Measurements from ENCODE around the gene CD2. TPM values are rescaled to one million over a fixed set of nuclear protein-coding genes. Genes with fewer than 3 reads are reported as not detected.

CD2 gene
- total RNA-seq, 1 donor from 2014 or later: 11.4 TPM

GRCh38 chr1:116769104-116769452 is 14.8 kb downstream of the CD2 start:
- Histone ChIP-seq H3K27me3 (no peaks in the 10 kb centered on the region), H3K9me3 (no peaks in the 10 kb centered on the region), H3K27ac (no peak overlapping the region), H3K4me3 (no peak overlapping the region), H3K36me3 (no peaks in the 10 kb centered on the region), H3K4me1 (peaks cover 4% of the 10 kb centered on the region)
- intact Hi-C loops (cut with DNase I): no loop called here
- DNase-seq (no peak), ATAC-seq (no peak)
- no peak for TF ChIP-seq CTCF (IDR thresholded peaks at IDR 0.05)

GRCh38 chr1:116769561-116769977 is 15.3 kb downstream of the CD2 start:
- H3K4me1 ChIP-seq: peaks cover 4% of the 10 kb centered on the region
- H3K27ac ChIP-seq: no peak overlapping the region
- H3K4me3 ChIP-seq: no peak overlapping the region
- no peaks in the 10 kb centered on the region for H3K36me3 ChIP-seq
- ATAC-seq: peak; percentile 72
- TF ChIP-seq CTCF (IDR thresholded peaks at IDR 0.05): no peak
- intact Hi-C loops (cut with DNase I): no loop called here
- no peak for DNase-seq
- H3K9me3 ChIP-seq: no peaks in the 10 kb centered on the region
- H3K27me3 ChIP-seq: no peaks in the 10 kb centered on the region

GRCh38 chr1:116769994-116770393 is 15.8 kb downstream of the CD2 start:
- H3K9me3 ChIP-seq: no peaks in the 10 kb centered on the region
- H3K4me3 ChIP-seq: no peak overlapping the region
- intact Hi-C loops (cut with DNase I): no loop called here
- H3K36me3 ChIP-seq: no peaks in the 10 kb centered on the region
- H3K27ac ChIP-seq: peak overlapping the region; percentile 42
- DNase-seq (no peak), ATAC-seq (no peak)
- TF ChIP-seq CTCF (IDR thresholded peaks at IDR 0.05): no peak
- H3K4me1 ChIP-seq: peaks cover 4% of the 10 kb centered on the region
- no peaks in the 10 kb centered on the region for H3K27me3 ChIP-seq

GRCh38 chr1:116770625-116771024 is 16.4 kb downstream of the CD2 start:
- no peak for TF ChIP-seq CTCF (IDR thresholded peaks at IDR 0.05)
- no peak for ATAC-seq
- Histone ChIP-seq H3K27ac (peak overlapping the region; percentile 42), H3K4me3 (no peak overlapping the region), H3K36me3 (no peaks in the 10 kb centered on the region), H3K4me1 (peaks cover 4% of the 10 kb centered on the region), H3K27me3 (no peaks in the 10 kb centered on the region), H3K9me3 (no peaks in the 10 kb centered on the region)
- DNase-seq: no peak
- intact Hi-C loops (cut with DNase I): no loop called here

- no peak overlapping the region for H3K27ac ChIP-seq
- ATAC-seq (no peak), DNase-seq (no peak)
- no peak for TF ChIP-seq CTCF (IDR thresholded peaks at IDR 0.05)
- H3K9me3 ChIP-seq: no peaks in the 10 kb centered on the region
- no peaks in the 10 kb centered on the region for H3K36me3 ChIP-seq
- intact Hi-C loops (cut with DNase I): no loop called here
- H3K27me3 ChIP-seq: no peaks in the 10 kb centered on the region
- H3K4me3 ChIP-seq: no peak overlapping the region
- peaks cover 4% of the 10 kb centered on the region for H3K4me1 ChIP-seq
Measured at GRCh38 chr1:116771997-116772647, 17.9 kb downstream of the CD2 start.

- intact Hi-C loops (cut with DNase I): no loop called here
- Histone ChIP-seq H3K4me1 (peaks cover 4% of the 10 kb centered on the region), H3K36me3 (no peaks in the 10 kb centered on the region), H3K27ac (no peak overlapping the region), H3K4me3 (no peak overlapping the region), H3K27me3 (no peaks in the 10 kb centered on the region), H3K9me3 (no peaks in the 10 kb centered on the region)
- DNase-seq (no peak), ATAC-seq (no peak)
- TF ChIP-seq CTCF (IDR thresholded peaks at IDR 0.05): no peak
Measured at GRCh38 chr1:116772648-116773045, 18.4 kb downstream of the CD2 start.
